Measurements from ENCODE around the gene TRAPPC12. TPM values are rescaled to one million over a fixed set of nuclear protein-coding genes. Genes with fewer than 3 reads are reported as not detected.
A peak's percentile ranks its signal among the peaks of the same experiment; 100 is the strongest.

The TRAPPC12 gene
- total RNA-seq, 4 donors from 2014 or later = 125 to 157 (median 145) TPM

DNA sequence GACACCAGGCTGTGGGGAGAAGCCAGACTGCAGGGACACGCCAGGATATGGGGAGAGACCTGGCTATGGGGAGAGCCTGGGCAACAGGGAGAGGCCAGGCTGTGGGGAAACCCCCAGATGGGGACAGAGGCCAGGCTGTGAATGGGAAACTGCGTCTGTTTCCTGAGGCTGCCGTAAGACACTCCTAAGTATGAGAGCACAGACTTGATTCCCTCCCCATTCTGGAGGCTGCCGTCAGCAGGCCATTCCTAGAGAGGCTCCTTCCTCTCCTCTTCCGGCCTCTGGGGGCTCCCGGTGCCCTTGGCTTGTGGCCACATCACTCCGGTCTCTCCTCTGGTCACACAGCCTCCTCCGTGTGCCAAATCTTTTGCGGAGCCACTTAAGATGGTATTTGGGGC lies 107.5 kb downstream of the TRAPPC12 start:
- WGBS, 2 donors = 64 to 84% methylated on average over 9 of the region's 9 CpGs
- no peak for DNase-seq (ENCODE audit: low spot score in 2 of 2)
- peak overlapping the region in 2 of 4 donors; percentile 25 to 55 for H3K27ac ChIP-seq

DNA sequence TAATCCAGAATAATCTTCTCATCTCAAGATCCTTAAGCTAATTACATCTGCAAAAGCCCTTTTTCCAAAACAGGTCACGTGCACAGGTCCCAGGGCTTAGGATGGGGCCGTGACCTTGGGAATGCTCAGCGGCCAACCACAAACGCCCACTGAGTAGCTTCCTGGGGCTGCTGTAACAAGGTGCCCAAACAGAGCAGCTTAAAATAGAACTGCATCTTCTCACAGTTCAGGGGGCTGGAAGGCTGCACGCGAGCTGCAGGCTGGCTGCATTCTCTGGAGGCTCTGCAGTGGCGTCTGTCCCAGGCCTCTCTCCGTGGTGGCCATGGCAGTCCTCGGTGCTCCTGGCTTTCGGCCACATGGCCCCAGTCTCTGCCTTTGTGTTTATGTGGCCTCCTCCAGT lies 107.9 kb downstream of the TRAPPC12 start:
- Histone ChIP-seq H3K36me3 (peaks cover 0 to 44% (median 0%) of the 10 kb centered on the region in 3 donors), H3K27ac (peak overlapping the region in 2 of 4 donors; percentile 25 to 55), H3K4me1 (peaks cover 0 to 28% (median 0%) of the 10 kb centered on the region in 4 donors), H3K27me3 (no peaks in the 10 kb centered on the region), H3K4me3 (no peak overlapping the region), H3K9me3 (peaks cover 0 to 3% (median 0%) of the 10 kb centered on the region in 4 donors)
- TF ChIP-seq POLR2A (IDR thresholded peaks at IDR 0.05) (no peak), EP300 (IDR thresholded peaks at IDR 0.05) (no peak)
- TF ChIP-seq, protein P1, sequence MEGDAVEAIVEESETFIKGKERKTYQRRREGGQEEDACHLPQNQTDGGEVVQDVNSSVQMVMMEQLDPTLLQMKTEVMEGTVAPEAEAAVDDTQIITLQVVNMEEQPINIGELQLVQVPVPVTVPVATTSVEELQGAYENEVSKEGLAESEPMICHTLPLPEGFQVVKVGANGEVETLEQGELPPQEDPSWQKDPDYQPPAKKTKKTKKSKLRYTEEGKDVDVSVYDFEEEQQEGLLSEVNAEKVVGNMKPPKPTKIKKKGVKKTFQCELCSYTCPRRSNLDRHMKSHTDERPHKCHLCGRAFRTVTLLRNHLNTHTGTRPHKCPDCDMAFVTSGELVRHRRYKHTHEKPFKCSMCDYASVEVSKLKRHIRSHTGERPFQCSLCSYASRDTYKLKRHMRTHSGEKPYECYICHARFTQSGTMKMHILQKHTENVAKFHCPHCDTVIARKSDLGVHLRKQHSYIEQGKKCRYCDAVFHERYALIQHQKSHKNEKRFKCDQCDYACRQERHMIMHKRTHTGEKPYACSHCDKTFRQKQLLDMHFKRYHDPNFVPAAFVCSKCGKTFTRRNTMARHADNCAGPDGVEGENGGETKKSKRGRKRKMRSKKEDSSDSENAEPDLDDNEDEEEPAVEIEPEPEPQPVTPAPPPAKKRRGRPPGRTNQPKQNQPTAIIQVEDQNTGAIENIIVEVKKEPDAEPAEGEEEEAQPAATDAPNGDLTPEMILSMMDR (IDR thresholded peaks at IDR 0.05) = no peak
- DNase-seq (ENCODE audit: low spot score in 2 of 2) = no peak
- 50 to 52% methylated on average over 10 of the region's 10 CpGs for WGBS, 2 donors

More for the DNA sequence above, 107.5 kb downstream of the TRAPPC12 start:
- H3K36me3 ChIP-seq = peaks cover 0 to 48% (median 0%) of the 10 kb centered on the region in 3 donors
- no peak overlapping the region for H3K4me3 ChIP-seq
- TF ChIP-seq, protein P1 (IDR thresholded peaks at IDR 0.05) = no peak
- TF ChIP-seq POLR2A (IDR thresholded peaks at IDR 0.05) = no peak
- no peak for TF ChIP-seq EP300 (IDR thresholded peaks at IDR 0.05)
- H3K4me1 ChIP-seq = peaks cover 0 to 24% (median 0%) of the 10 kb centered on the region in 4 donors
- H3K27me3 ChIP-seq = no peaks in the 10 kb centered on the region
- peaks cover 0 to 3% (median 0%) of the 10 kb centered on the region in 4 donors for H3K9me3 ChIP-seq

DNA sequence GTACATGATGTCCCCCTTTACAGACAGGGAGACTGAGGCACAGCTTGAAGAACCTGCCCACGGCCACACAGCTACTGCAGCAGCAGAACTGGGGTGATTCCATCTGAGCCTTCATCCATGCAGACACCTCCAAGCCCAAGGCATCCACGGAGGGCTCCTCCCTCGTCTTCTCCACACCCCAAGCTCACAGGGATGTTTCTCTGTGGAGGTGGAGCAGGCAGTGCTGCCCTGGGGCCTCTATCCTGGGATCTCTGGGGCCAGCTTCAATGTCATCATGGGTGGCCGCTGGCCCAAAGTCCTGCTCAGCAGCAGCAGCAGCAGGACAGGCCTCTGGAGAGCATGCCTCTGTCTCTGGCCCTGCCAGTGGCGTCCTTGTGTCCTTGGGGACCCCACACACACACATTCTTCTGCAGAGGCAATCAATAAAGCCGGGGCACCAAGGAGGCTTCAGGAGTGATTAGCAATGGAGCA lies 108.6 kb downstream of the TRAPPC12 start:
- H3K27ac ChIP-seq = peak overlapping the region in 1 of 4 donors; percentile 25
- H3K9me3 ChIP-seq = peaks cover 0 to 3% (median 0%) of the 10 kb centered on the region in 4 donors
- 55 to 71% methylated on average over 5 to 6 of the region's 6 CpGs for WGBS, 2 donors
- peaks cover 0 to 38% (median 0%) of the 10 kb centered on the region in 3 donors for H3K36me3 ChIP-seq
- no peaks in the 10 kb centered on the region for H3K27me3 ChIP-seq
- TF ChIP-seq EP300 (IDR thresholded peaks at IDR 0.05) (no peak), POLR2A (IDR thresholded peaks at IDR 0.05) (no peak)
- TF ChIP-seq, protein P1 (IDR thresholded peaks at IDR 0.05) = no peak
- no peak for DNase-seq (ENCODE audit: low spot score in 2 of 2)
- no peak overlapping the region for H3K4me3 ChIP-seq
- H3K4me1 ChIP-seq = peaks cover 0 to 30% (median 0%) of the 10 kb centered on the region in 4 donors

DNA sequence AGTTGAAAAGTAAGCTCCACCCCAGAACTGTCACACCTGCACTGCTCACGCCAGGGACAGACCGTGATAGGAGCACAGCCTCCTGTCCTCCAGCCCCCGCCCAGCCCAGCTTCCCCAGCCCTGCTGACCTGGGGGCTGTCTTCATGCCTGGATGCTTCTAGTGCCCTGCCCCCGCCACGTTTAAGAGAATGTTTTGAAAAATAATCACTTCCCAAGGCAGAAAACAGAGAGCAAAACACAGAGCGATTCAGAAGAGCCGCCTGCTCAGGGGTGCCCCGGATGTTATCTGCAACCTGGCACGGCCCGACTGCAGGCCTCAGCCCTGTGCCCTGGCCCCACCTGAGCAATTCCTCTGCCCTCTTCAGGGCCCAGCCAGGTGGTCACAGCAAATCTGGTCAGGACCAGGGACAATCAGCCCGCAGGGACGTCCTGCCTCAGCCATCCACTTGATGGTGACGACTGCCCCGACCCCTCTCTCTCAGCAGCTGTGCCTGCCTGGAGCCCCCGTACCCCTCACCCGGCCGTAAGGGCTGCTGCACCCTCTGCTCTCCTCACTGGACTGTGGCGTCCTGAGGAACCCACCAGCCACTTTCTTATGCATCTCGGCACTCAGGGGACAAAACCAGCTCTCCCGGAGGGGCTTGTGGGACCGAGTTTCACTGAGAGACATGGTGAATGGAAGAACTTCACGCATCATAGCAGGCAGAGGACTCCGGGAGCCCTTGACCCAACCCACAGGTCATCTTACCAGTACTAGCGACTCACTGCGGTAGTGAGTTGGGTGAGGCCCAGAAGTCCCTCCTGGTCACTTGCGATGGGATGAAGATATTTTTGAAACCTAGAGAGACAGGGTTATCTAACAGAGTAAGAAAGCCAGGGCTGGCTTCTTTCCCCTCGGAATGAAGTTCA lies 109.6 kb downstream of the TRAPPC12 start:
- peaks cover 0 to 29% (median 0%) of the 10 kb centered on the region in 3 donors for H3K36me3 ChIP-seq
- peak overlapping the region in 1 of 4 donors; percentile 25 for H3K27ac ChIP-seq

More for the DNA sequence above, 109.6 kb downstream of the TRAPPC12 start:
- no peak for TF ChIP-seq POLR2A (IDR thresholded peaks at IDR 0.05)
- TF ChIP-seq, protein P1 (IDR thresholded peaks at IDR 0.05) = no peak
- no peak for TF ChIP-seq EP300 (IDR thresholded peaks at IDR 0.05)
- WGBS, 2 donors = 64 to 65% methylated on average over 21 to 23 of the region's 27 CpGs
- Histone ChIP-seq H3K4me1 (peaks cover 0 to 39% (median 4%) of the 10 kb centered on the region in 4 donors), H3K27me3 (no peaks in the 10 kb centered on the region), H3K9me3 (peaks cover 0 to 3% (median 0%) of the 10 kb centered on the region in 4 donors), H3K4me3 (no peak overlapping the region)
- no peak for DNase-seq (ENCODE audit: low spot score in 2 of 2)

Measured in tibial nerve (tissue), 4 donors.